Natural killer cell treated with Interleukin-12 subunit alpha and Interleukin-12 subunit beta and Interleukin-15 and Interleukin-18, amount 100 ng/mL, for 72 hours (primary cell): Measurements from ENCODE around the gene PPP1R2. TPM values are rescaled to one million over a fixed set of nuclear protein-coding genes. Genes with fewer than 3 reads are reported as not detected.
"Not testable (repeated sequence)": the region's sequence is repeated elsewhere in the genome, so short reads cannot be mapped to it uniquely, and the experiment has no call there.

Source experiments
- ATAC-seq, 2 donors: fragments of 150-1000 bp; cut with Tn5 transposase in 1 of 2; sonication (Bioruptor Pico), chemical (Tn5 transposase) in 1 of 2; 2 replicates each; pipeline ENCODE4 v1.10.0; 2021
- DNase-seq: peaks from one replicate; pipeline ENCODE4 v3.0.0; 2022; ENCODE audit warnings: low spot score
- H3K27ac Mint-ChIP-seq, 2 donors: 1 replicate in 1 of 2; 2 replicates in 1 of 2; pipeline ENCODE4 v1.8.0; 2022; ENCODE audit warnings: mixed read lengths in 2 of 2, mild to moderate bottlenecking in 1 of 2, moderate library complexity in 1 of 2
- H3K27me3 Mint-ChIP-seq, 2 donors: 1 replicate in 1 of 2; 2 replicates in 1 of 2; pipeline ENCODE4 v1.8.0; 2022; ENCODE audit warnings: mixed read lengths in 2 of 2
- H3K36me3 Mint-ChIP-seq: one replicate; pipeline ENCODE4 v1.8.0; 2022; ENCODE audit warnings: mixed read lengths
- H3K4me1 Mint-ChIP-seq, 2 donors: 1 replicate in 1 of 2; 2 replicates in 1 of 2; pipeline ENCODE4 v1.8.0; 2022; ENCODE audit warnings: low read depth in 2 of 2, mixed read lengths in 2 of 2, mild to moderate bottlenecking in 1 of 2
- H3K4me3 Mint-ChIP-seq: one replicate; pipeline ENCODE4 v1.8.0; 2022; ENCODE audit warnings: mixed read lengths
- H3K9me3 Mint-ChIP-seq: 2 replicates; pipeline ENCODE4 v1.8.0; 2022; ENCODE audit warnings: mixed read lengths
- total RNA-seq, 2 donors: library from RNA; stranded (reverse); gene quantifications; one replicate each; pipeline ENCODE4 v1.2.3, GENCODE V29; 2022

The PPP1R2 gene
- total RNA-seq, 2 donors from 2014 or later, result 47.5 to 56.3 TPM

- ATAC-seq (no peak), DNase-seq (no peak)
- Mint-ChIP-seq H3K9me3 (no peaks in the 10 kb centered on the region), H3K4me1 (peaks cover 5 to 6% of the 10 kb centered on the region in 2 donors), H3K36me3 (peaks cover 13% of the 10 kb centered on the region), H3K27me3 (no peaks in the 10 kb centered on the region), H3K4me3 (no peak overlapping the region), H3K27ac (no peak overlapping the region)
Observed at GRCh38 chr3:195512798-195513345, 30.3 kb downstream of the PPP1R2 start.

- ATAC-seq, result no peak
- no peak for DNase-seq
- Mint-ChIP-seq H3K4me3 (no peak overlapping the region), H3K27me3 (no peaks in the 10 kb centered on the region), H3K27ac (no peak overlapping the region), H3K36me3 (peaks cover 13% of the 10 kb centered on the region), H3K4me1 (peaks cover 5 to 6% of the 10 kb centered on the region in 2 donors), H3K9me3 (no peaks in the 10 kb centered on the region)
Observed at GRCh38 chr3:195511136-195511535, 32.0 kb downstream of the PPP1R2 start.

- peak overlapping the region; percentile 6 to 65 for H3K27ac Mint-ChIP-seq
- ATAC-seq, result no peak
- no peak for DNase-seq
- no peak overlapping the region for H3K4me3 Mint-ChIP-seq
- no peaks in the 10 kb centered on the region for H3K9me3 Mint-ChIP-seq
- peaks cover 4 to 5% of the 10 kb centered on the region in 2 donors for H3K4me1 Mint-ChIP-seq
- H3K27me3 Mint-ChIP-seq, result no peaks in the 10 kb centered on the region
- H3K36me3 Mint-ChIP-seq, result no peaks in the 10 kb centered on the region
Observed at GRCh38 chr3:195508185-195508584, 34.9 kb downstream of the PPP1R2 start.

- ATAC-seq (no peak), DNase-seq (no peak)
- Mint-ChIP-seq H3K9me3 (no peaks in the 10 kb centered on the region), H3K4me3 (no peak overlapping the region), H3K4me1 (no peaks in the 10 kb centered on the region), H3K27ac (no peak overlapping the region), H3K27me3 (peaks cover 18 to 34% of the 10 kb centered on the region in 2 donors), H3K36me3 (no peaks in the 10 kb centered on the region)
Observed at GRCh38 chr3:195475614-195476013, 67.5 kb downstream of the PPP1R2 start.

GRCh38 chr3:195475116-195475515 lies 68.0 kb downstream of the PPP1R2 start:
- not testable (repeated sequence) for H3K4me3 Mint-ChIP-seq, H3K4me1 Mint-ChIP-seq, ATAC-seq, H3K27ac Mint-ChIP-seq, H3K36me3 Mint-ChIP-seq, DNase-seq, H3K9me3 Mint-ChIP-seq
- H3K27me3 Mint-ChIP-seq, result peaks cover 18 to 34% of the 10 kb centered on the region in 2 donors

- H3K9me3 Mint-ChIP-seq, result no peaks in the 10 kb centered on the region
- no peak for ATAC-seq
- peaks cover 10% of the 10 kb centered on the region for H3K36me3 Mint-ChIP-seq
- H3K27ac Mint-ChIP-seq, result no peak overlapping the region
- H3K27me3 Mint-ChIP-seq, result peaks cover 8 to 14% of the 10 kb centered on the region in 2 donors
- no peak for DNase-seq
- no peak overlapping the region for H3K4me3 Mint-ChIP-seq
- H3K4me1 Mint-ChIP-seq, result peaks cover 5 to 7% of the 10 kb centered on the region in 2 donors
Observed at GRCh38 chr3:195468841-195469240, 74.3 kb downstream of the PPP1R2 start.

GRCh38 chr3:195468391-195468776 lies 74.7 kb downstream of the PPP1R2 start:
- H3K4me3 Mint-ChIP-seq, result no peak overlapping the region
- no peak for ATAC-seq
- H3K9me3 Mint-ChIP-seq, result no peaks in the 10 kb centered on the region
- H3K36me3 Mint-ChIP-seq, result peaks cover 10% of the 10 kb centered on the region
- H3K4me1 Mint-ChIP-seq, result peaks cover 5 to 7% of the 10 kb centered on the region in 2 donors
- peaks cover 8 to 13% of the 10 kb centered on the region in 2 donors for H3K27me3 Mint-ChIP-seq
- H3K27ac Mint-ChIP-seq, result no peak overlapping the region
- no peak for DNase-seq

- H3K9me3 Mint-ChIP-seq, result no peaks in the 10 kb centered on the region
- peak; percentile 32 to 59 for ATAC-seq
- DNase-seq, result no peak
- H3K27me3 Mint-ChIP-seq, result peaks cover 8 to 13% of the 10 kb centered on the region in 2 donors
- peaks cover 10% of the 10 kb centered on the region for H3K36me3 Mint-ChIP-seq
- peak overlapping the region in 1 of 2 donors; percentile 56 for H3K27ac Mint-ChIP-seq
- peaks cover 5 to 7% of the 10 kb centered on the region in 2 donors for H3K4me1 Mint-ChIP-seq
- no peak overlapping the region for H3K4me3 Mint-ChIP-seq
Observed at GRCh38 chr3:195467641-195468390, 75.3 kb downstream of the PPP1R2 start.

- Mint-ChIP-seq H3K27me3 (peaks cover 3 to 8% of the 10 kb centered on the region in 2 donors), H3K4me3 (no peak overlapping the region), H3K36me3 (peaks cover 10% of the 10 kb centered on the region), H3K27ac (no peak overlapping the region), H3K9me3 (no peaks in the 10 kb centered on the region), H3K4me1 (peaks cover 5 to 7% of the 10 kb centered on the region in 2 donors)
- no peak for ATAC-seq
- no peak for DNase-seq
Observed at GRCh38 chr3:195466251-195466650, 76.9 kb downstream of the PPP1R2 start.

Other genes starting within 250 kb of the PPP1R2 start
- 10 to 100 TPM; 48.1 to 60.0 TPM for gene ACAP2, start 100.3 kb downstream of the PPP1R2 start, total RNA-seq
- not detected for gene APOD, start 40.6 kb upstream of the PPP1R2 start, total RNA-seq
- gene MUC20, start 177.7 kb upstream of the PPP1R2 start, total RNA-seq, result 1 to 10 TPM; 2.4 to 3.5 TPM